Panc1 (cell line): ENCODE results near the gene CNNM1. TPM values are rescaled to one million over a fixed set of nuclear protein-coding genes. Genes with fewer than 3 reads are reported as not detected.

Experiments
- ATAC-seq: fragments of 200-7000 bp; cut with Tn5 transposase; 2 replicates; pipeline ENCODE4 v1.9.1; 2020; ENCODE audit warnings: mild to moderate bottlenecking, moderate library complexity
- BruUV-seq: library from RNA; stranded (reverse); fragments of 400-500 nt; replicated peaks from 2 replicates; lab custom pipeline; 2021; lab: Mats Ljungman, UMichigan
- CTCF ChIA-PET: fragments of 300-600 bp; sonication (Branson Sonifier 250); formaldehyde crosslinking; loops from one replicate; lab custom pipeline; 2022; ENCODE audit warnings: antibody characterized with exemption; lab: Charles Lee
- POLR2A ChIA-PET: fragments of 300-600 bp; sonication (Branson Sonifier 250); formaldehyde crosslinking; loops from one replicate; lab custom pipeline; 2022; ENCODE audit warnings: antibody characterized with exemption; lab: Charles Lee
- DNase-seq: peaks from one replicate; pipeline ENCODE4 v3.0.0-alpha.2; 2010; ENCODE audit warnings: low read depth, low spot score
- H3K27ac ChIP-seq: 2 replicates; pipeline ENCODE4 v1.5.1; 2011; ENCODE audit warnings: mild to moderate bottlenecking, low read length, inconsistent platforms
- H3K27me3 ChIP-seq: fragments of 200-500 bp; sonication (Bioruptor generic); 2 replicates; pipeline ENCODE4 v1.6.0; 2014; ENCODE audit warnings: low read length, inconsistent platforms; ENCODE audit not compliant: control insufficient read depth, insufficient read depth
- H3K36me3 ChIP-seq: fragments of 200-500 bp; sonication (Bioruptor generic); 2 replicates; pipeline ENCODE4 v1.5.1; 2014; ENCODE audit warnings: inconsistent platforms, mild to moderate bottlenecking, low read length, moderate library complexity; ENCODE audit not compliant: control insufficient read depth, insufficient read depth
- H3K4me1 ChIP-seq: 2 replicates; pipeline ENCODE4 v1.5.1; 2011; ENCODE audit warnings: inconsistent platforms, mild to moderate bottlenecking, low read length, moderate library complexity; ENCODE audit not compliant: control insufficient read depth, insufficient read depth
- H3K4me3 ChIP-seq, 2 experiments: 2 replicates each; pipeline ENCODE4 v1.5.1; 2011 to 2012; ENCODE audit warnings: low read depth in 2 of 2, low read length in 2 of 2, mild to moderate bottlenecking in 2 of 2, inconsistent platforms in 1 of 2, moderate library complexity in 1 of 2
- H3K9me3 ChIP-seq: fragments of 200-500 bp; sonication (Bioruptor generic); 2 replicates; pipeline ENCODE4 v1.5.1; 2014; ENCODE audit warnings: low read depth, mild to moderate bottlenecking, inconsistent platforms, low read length, moderate library complexity; ENCODE audit not compliant: control insufficient read depth, insufficient read depth
- CTCF ChIP-seq: fragments of 450-650 bp; IDR thresholded peaks from 2 replicates; pipeline ENCODE4 v1.5.1; 2017; ENCODE audit warnings: mild to moderate bottlenecking
- POLR2AphosphoS5 ChIP-seq: IDR thresholded peaks from 2 replicates; pipeline ENCODE4 v1.6.1; 2012; ENCODE audit warnings: mild to moderate bottlenecking, low read depth, low read length, moderate library complexity
- REST ChIP-seq, 2 experiments: IDR thresholded peaks; 2 replicates each; pipeline ENCODE4 v1.6.1; 2011 to 2012; ENCODE audit warnings: low read depth in 2 of 2, control low read depth in 1 of 2, low read length in 1 of 2, mild to moderate bottlenecking in 1 of 2, moderate library complexity in 1 of 2; ENCODE audit not compliant: insufficient read depth in 1 of 2
- SIN3A ChIP-seq: IDR thresholded peaks from 2 replicates; pipeline ENCODE4 v1.6.1; 2012; ENCODE audit warnings: low read depth, mild to moderate bottlenecking, low read length, moderate library complexity, borderline replicate concordance; ENCODE audit not compliant: insufficient read depth
- TCF7L2 ChIP-seq: IDR thresholded peaks from 2 replicates; pipeline ENCODE4 v1.6.1; 2011; ENCODE audit warnings: mild to moderate bottlenecking, low read depth, low read length, inconsistent platforms
- in situ Hi-C: cut with HindIII; loops from 2 replicates; pipeline ENCODE4 v1.10.0; 2016; ENCODE audit warnings: low sequenced_read_pairs, low pct_unique_long_range_greater_than_20kb
- intact Hi-C: fragments of 100-400 bp; cut with micrococcal nuclease; formaldehyde crosslinking; loops from one replicate; pipeline ENCODE4 v1.10.0; 2022; ENCODE audit not compliant: unreplicated experiment
- total RNA-seq: library from RNA; stranded (reverse); gene quantifications from one replicate; pipeline ENCODE4 v1.2.1, GENCODE V29; 2021; ENCODE audit not compliant: unreplicated experiment

Gene CNNM1
- total RNA-seq, 1 experiment from 2014 or later: 16.6 TPM

- BruUV-seq: no TSS peak
- Histone ChIP-seq H3K4me1 (no peaks in the 10 kb centered on the region), H3K9me3 (no peaks in the 10 kb centered on the region), H3K36me3 (no peaks in the 10 kb centered on the region), H3K4me3 (no peak overlapping the region), H3K27me3 (peaks cover 7% of the 10 kb centered on the region; the same call in 1 of the 2 replicates), H3K27ac (no peak overlapping the region)
- intact Hi-C loops: no loop called here
- TF ChIP-seq POLR2AphosphoS5 (no peak), TCF7L2 (no peak), SIN3A (no peak), REST (IDR thresholded peaks at IDR 0.05; ENCODE audit: insufficient read depth in 1 of 2, low read depth in 2 of 2, low read length in 1 of 2) (no peak)
- DNase-seq (no peak), ATAC-seq (no peak)
- ChIA-PET POLR2A (no interaction called here), CTCF (no interaction called here)
- in situ Hi-C loops: no loop called here
Observed at GRCh38 chr10:99290306-99290705, 38.9 kb upstream of the CNNM1 start.

GRCh38 chr10:99292159-99292558, 37.0 kb upstream of the CNNM1 start:
- no peaks in the 10 kb centered on the region for H3K36me3 ChIP-seq
- peaks cover 3% of the 10 kb centered on the region; the same call in 1 of the 2 replicates for H3K27me3 ChIP-seq
- BruUV-seq: no TSS peak
- H3K27ac ChIP-seq: no peak overlapping the region
- ChIA-PET CTCF (interaction anchor here (0.7 kb wide), 1 partner anchor 7 kb away, joined by 3 read pairs; no protein-coding TSS in a partner anchor), POLR2A (no interaction called here)
- no peak overlapping the region for H3K4me3 ChIP-seq
- in situ Hi-C loops: no loop called here
- DNase-seq (no peak), ATAC-seq (no peak)
- H3K4me1 ChIP-seq: no peaks in the 10 kb centered on the region
- no peaks in the 10 kb centered on the region for H3K9me3 ChIP-seq
- intact Hi-C loops: no loop called here
- TF ChIP-seq SIN3A (no peak), REST (IDR thresholded peaks at IDR 0.05; ENCODE audit: insufficient read depth in 1 of 2, low read depth in 2 of 2, low read length in 1 of 2) (no peak), POLR2AphosphoS5 (no peak), CTCF (no peak), TCF7L2 (no peak)
